ENCODE data around the gene CEACAM19. TPM values are rescaled to one million over a fixed set of nuclear protein-coding genes. Genes with fewer than 3 reads are reported as not detected.
"Not testable (repeated sequence)": the region's sequence is repeated elsewhere in the genome, so short reads cannot be mapped to it uniquely, and the experiment has no call there.

The CEACAM19 gene, protein sequence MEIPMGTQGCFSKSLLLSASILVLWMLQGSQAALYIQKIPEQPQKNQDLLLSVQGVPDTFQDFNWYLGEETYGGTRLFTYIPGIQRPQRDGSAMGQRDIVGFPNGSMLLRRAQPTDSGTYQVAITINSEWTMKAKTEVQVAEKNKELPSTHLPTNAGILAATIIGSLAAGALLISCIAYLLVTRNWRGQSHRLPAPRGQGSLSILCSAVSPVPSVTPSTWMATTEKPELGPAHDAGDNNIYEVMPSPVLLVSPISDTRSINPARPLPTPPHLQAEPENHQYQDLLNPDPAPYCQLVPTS
- 2.6 TPM for total RNA-seq

GRCh38 chr19:44671400-44671799 lies at the start of gene CEACAM19:
TSS of gene CEACAM19 (plus strand) at chr19:44671482. CDS start at chr19:44671932, 450 bp downstream.
- Histone ChIP-seq H3K4me1 (ENCODE audit: control insufficient read depth in 3 of 3, insufficient read depth in 3 of 3, low read length in 3 of 3) (no peaks in the 10 kb centered on the region), H3K4me3 (ENCODE audit: low read length in 3 of 3) (no peak within 1 kb of the TSS), H3K27me3 (ENCODE audit: control insufficient read depth in 3 of 3, insufficient read depth in 3 of 3, low read length in 3 of 3) (no peaks in the 10 kb centered on the region), H3K9me3 (ENCODE audit: control insufficient read depth in 3 of 3, low read length in 3 of 3) (no peaks in the 10 kb centered on the region), H3K9ac (ENCODE audit: low read depth in 1 of 3, low read length in 3 of 3) (no peak within 1 kb of the TSS), H3K36me3 (ENCODE audit: control insufficient read depth in 3 of 3, insufficient read depth in 3 of 3, low read length in 3 of 3) (peaks cover 5 to 20% (median 7%) of the 10 kb centered on the region in 3 donors), H3K27ac (ENCODE audit: low read depth, low read length) (no peak within 1 kb of the TSS)

DNA sequence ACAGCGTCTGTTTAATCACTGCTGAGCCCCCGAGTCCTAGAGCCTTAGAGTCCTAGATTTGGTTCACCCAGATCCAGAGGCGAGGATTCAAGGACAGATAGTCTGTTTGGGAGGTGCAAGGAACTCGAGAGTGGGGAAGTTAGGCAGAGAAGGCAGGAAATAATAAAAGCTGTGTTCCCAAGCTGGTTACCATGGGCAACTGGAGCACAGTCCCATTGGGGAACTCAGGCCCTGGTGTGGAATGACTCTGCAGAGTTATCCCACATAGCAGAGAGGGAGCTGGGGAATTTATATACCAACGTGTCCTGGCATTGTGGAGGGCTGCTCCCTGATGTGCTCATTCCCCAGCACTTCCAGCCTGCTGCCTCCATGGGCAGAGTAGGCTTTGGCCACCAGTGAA lies 48.2 kb upstream of the CEACAM19 start:
- Histone ChIP-seq H3K9ac (ENCODE audit: low read depth in 1 of 3, low read length in 3 of 3) (no peak overlapping the region), H3K27ac (ENCODE audit: low read depth, low read length) (no peak overlapping the region), H3K4me1 (ENCODE audit: control insufficient read depth in 3 of 3, insufficient read depth in 3 of 3, low read length in 3 of 3) (peaks cover 3 to 17% (median 5%) of the 10 kb centered on the region in 3 donors), H3K4me3 (ENCODE audit: low read length in 3 of 3) (no peak overlapping the region), H3K36me3 (ENCODE audit: control insufficient read depth in 3 of 3, insufficient read depth in 3 of 3, low read length in 3 of 3) (no peaks in the 10 kb centered on the region), H3K27me3 (ENCODE audit: control insufficient read depth in 3 of 3, insufficient read depth in 3 of 3, low read length in 3 of 3) (peaks cover 0 to 3% (median 0%) of the 10 kb centered on the region in 3 donors), H3K9me3 (ENCODE audit: control insufficient read depth in 3 of 3, low read length in 3 of 3) (no peaks in the 10 kb centered on the region)

DNA sequence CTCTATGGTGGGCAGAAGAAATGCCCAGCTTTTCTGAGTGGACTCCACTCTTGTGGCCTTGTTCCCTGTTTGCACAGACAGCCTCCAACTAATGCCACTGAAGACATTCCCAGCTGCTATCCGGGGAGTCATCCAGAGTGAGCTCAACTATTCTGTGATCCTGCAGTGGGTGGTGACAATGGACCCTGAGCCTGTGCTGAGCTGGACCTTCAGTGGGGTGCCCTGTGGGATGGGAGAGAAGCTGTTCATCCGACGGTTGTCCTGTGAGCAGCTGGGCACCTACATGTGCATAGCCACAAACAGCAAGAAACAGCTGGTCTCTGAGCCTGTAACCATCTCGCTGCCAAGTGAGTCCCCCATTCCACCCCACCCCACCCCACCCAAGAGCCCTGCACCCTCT lies 47.7 kb upstream of the CEACAM19 start:
- Histone ChIP-seq H3K4me3 (ENCODE audit: low read length in 3 of 3) (no peak overlapping the region), H3K27ac (ENCODE audit: low read depth, low read length) (no peak overlapping the region), H3K9ac (ENCODE audit: low read depth in 1 of 3, low read length in 3 of 3) (no peak overlapping the region), H3K4me1 (ENCODE audit: control insufficient read depth in 3 of 3, insufficient read depth in 3 of 3, low read length in 3 of 3) (peaks cover 3 to 17% (median 5%) of the 10 kb centered on the region in 3 donors), H3K9me3 (ENCODE audit: control insufficient read depth in 3 of 3, low read length in 3 of 3) (no peaks in the 10 kb centered on the region), H3K27me3 (ENCODE audit: control insufficient read depth in 3 of 3, insufficient read depth in 3 of 3, low read length in 3 of 3) (peaks cover 0 to 3% (median 0%) of the 10 kb centered on the region in 3 donors), H3K36me3 (ENCODE audit: control insufficient read depth in 3 of 3, insufficient read depth in 3 of 3, low read length in 3 of 3) (no peaks in the 10 kb centered on the region)

GRCh38 chr19:44624840-44625354 lies 46.4 kb upstream of the CEACAM19 start:
- Histone ChIP-seq H3K4me1 (ENCODE audit: control insufficient read depth in 3 of 3, insufficient read depth in 3 of 3, low read length in 3 of 3) (peaks cover 3 to 17% (median 5%) of the 10 kb centered on the region in 3 donors), H3K9ac (ENCODE audit: low read depth in 1 of 3, low read length in 3 of 3) (no peak overlapping the region), H3K9me3 (ENCODE audit: control insufficient read depth in 3 of 3, low read length in 3 of 3) (no peaks in the 10 kb centered on the region), H3K27me3 (ENCODE audit: control insufficient read depth in 3 of 3, insufficient read depth in 3 of 3, low read length in 3 of 3) (peaks cover 0 to 3% (median 0%) of the 10 kb centered on the region in 3 donors), H3K4me3 (ENCODE audit: low read length in 3 of 3) (no peak overlapping the region), H3K36me3 (ENCODE audit: control insufficient read depth in 3 of 3, insufficient read depth in 3 of 3, low read length in 3 of 3) (peaks cover 0 to 4% (median 0%) of the 10 kb centered on the region in 3 donors), H3K27ac (ENCODE audit: low read depth, low read length) (no peak overlapping the region)

DNA sequence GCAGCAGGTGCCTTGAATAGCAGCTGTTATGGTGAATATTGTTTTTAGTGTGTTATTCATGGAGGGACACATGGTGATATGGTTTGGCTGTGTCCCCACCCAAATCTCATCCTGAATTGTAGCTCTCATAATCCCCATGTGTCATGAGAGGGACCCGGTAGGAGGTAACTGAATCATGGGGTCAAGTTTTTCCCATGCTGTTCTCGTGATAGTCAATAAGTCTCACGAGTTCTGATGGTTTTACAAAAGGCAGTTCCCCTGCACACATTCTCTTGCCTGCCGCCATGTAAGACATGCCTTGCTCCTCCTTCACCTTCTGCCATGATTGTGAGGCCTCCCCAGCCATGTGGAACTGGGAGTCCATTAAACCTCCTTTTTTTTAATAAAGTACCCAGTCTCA lies 45.6 kb upstream of the CEACAM19 start:
- not testable (repeated sequence) for H3K36me3 ChIP-seq (ENCODE audit: control insufficient read depth in 3 of 3, insufficient read depth in 3 of 3, low read length in 3 of 3); H3K4me3 ChIP-seq (ENCODE audit: low read length in 3 of 3); H3K27me3 ChIP-seq (ENCODE audit: control insufficient read depth in 3 of 3, insufficient read depth in 3 of 3, low read length in 3 of 3); H3K9ac ChIP-seq (ENCODE audit: low read depth in 1 of 3, low read length in 3 of 3); H3K27ac ChIP-seq (ENCODE audit: low read depth, low read length); H3K9me3 ChIP-seq (ENCODE audit: control insufficient read depth in 3 of 3, low read length in 3 of 3)
- H3K4me1 ChIP-seq (ENCODE audit: control insufficient read depth in 3 of 3, insufficient read depth in 3 of 3, low read length in 3 of 3): peaks cover 3 to 17% (median 5%) of the 10 kb centered on the region in 3 donors

GRCh38 chr19:44626048-44626624 lies 45.1 kb upstream of the CEACAM19 start:
- H3K9ac ChIP-seq (ENCODE audit: low read depth in 1 of 3, low read length in 3 of 3): no peak overlapping the region

GRCh38 chr19:44627631-44628030 lies 43.7 kb upstream of the CEACAM19 start:
- no peak overlapping the region for H3K9ac ChIP-seq (ENCODE audit: low read depth in 1 of 3, low read length in 3 of 3)
- peaks cover 0 to 4% (median 0%) of the 10 kb centered on the region in 3 donors for H3K36me3 ChIP-seq (ENCODE audit: control insufficient read depth in 3 of 3, insufficient read depth in 3 of 3, low read length in 3 of 3)
- H3K4me1 ChIP-seq (ENCODE audit: control insufficient read depth in 3 of 3, insufficient read depth in 3 of 3, low read length in 3 of 3): peaks cover 3 to 17% (median 5%) of the 10 kb centered on the region in 3 donors
- no peaks in the 10 kb centered on the region for H3K9me3 ChIP-seq (ENCODE audit: control insufficient read depth in 3 of 3, low read length in 3 of 3)
- H3K27me3 ChIP-seq (ENCODE audit: control insufficient read depth in 3 of 3, insufficient read depth in 3 of 3, low read length in 3 of 3): peaks cover 0 to 3% (median 0%) of the 10 kb centered on the region in 3 donors
- H3K27ac ChIP-seq (ENCODE audit: low read depth, low read length): no peak overlapping the region
- H3K4me3 ChIP-seq (ENCODE audit: low read length in 3 of 3): no peak overlapping the region

More at GRCh38 chr19:44626048-44626624, 45.1 kb upstream of the CEACAM19 start:
- H3K4me3 ChIP-seq (ENCODE audit: low read length in 3 of 3): no peak overlapping the region
- H3K27ac ChIP-seq (ENCODE audit: low read depth, low read length): no peak overlapping the region
- peaks cover 0 to 4% (median 0%) of the 10 kb centered on the region in 3 donors for H3K36me3 ChIP-seq (ENCODE audit: control insufficient read depth in 3 of 3, insufficient read depth in 3 of 3, low read length in 3 of 3)
- no peaks in the 10 kb centered on the region for H3K9me3 ChIP-seq (ENCODE audit: control insufficient read depth in 3 of 3, low read length in 3 of 3)
- peaks cover 0 to 3% (median 0%) of the 10 kb centered on the region in 3 donors for H3K27me3 ChIP-seq (ENCODE audit: control insufficient read depth in 3 of 3, insufficient read depth in 3 of 3, low read length in 3 of 3)
- H3K4me1 ChIP-seq (ENCODE audit: control insufficient read depth in 3 of 3, insufficient read depth in 3 of 3, low read length in 3 of 3): peaks cover 3 to 17% (median 5%) of the 10 kb centered on the region in 3 donors

DNA sequence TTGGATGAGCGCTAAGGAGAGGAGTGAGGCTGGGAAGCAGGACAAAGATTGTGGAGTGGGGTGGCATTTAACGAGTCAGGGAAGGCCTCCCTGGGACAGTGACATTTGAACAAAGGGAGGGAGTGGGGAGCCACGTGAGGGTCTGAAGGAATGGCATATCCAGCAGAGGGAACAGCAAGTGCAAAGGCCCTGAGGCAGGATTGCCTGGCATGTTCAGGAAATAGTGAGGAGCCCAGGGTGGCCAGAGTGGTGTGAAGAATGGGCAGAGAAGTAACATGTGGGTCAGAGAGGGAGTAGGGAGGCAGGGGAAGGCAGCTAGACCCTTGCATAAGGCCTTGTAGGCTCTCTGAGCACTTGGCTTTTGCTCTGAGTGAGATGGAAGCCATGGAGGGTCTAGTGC lies 42.5 kb upstream of the CEACAM19 start:
- Histone ChIP-seq H3K9me3 (ENCODE audit: control insufficient read depth in 3 of 3, low read length in 3 of 3) (no peaks in the 10 kb centered on the region), H3K36me3 (ENCODE audit: control insufficient read depth in 3 of 3, insufficient read depth in 3 of 3, low read length in 3 of 3) (peaks cover 0 to 4% (median 0%) of the 10 kb centered on the region in 3 donors), H3K9ac (ENCODE audit: low read depth in 1 of 3, low read length in 3 of 3) (no peak overlapping the region), H3K27ac (ENCODE audit: low read depth, low read length) (no peak overlapping the region), H3K4me1 (ENCODE audit: control insufficient read depth in 3 of 3, insufficient read depth in 3 of 3, low read length in 3 of 3) (peaks cover 3 to 17% (median 5%) of the 10 kb centered on the region in 3 donors), H3K27me3 (ENCODE audit: control insufficient read depth in 3 of 3, insufficient read depth in 3 of 3, low read length in 3 of 3) (no peaks in the 10 kb centered on the region), H3K4me3 (ENCODE audit: low read length in 3 of 3) (no peak overlapping the region)

DNA sequence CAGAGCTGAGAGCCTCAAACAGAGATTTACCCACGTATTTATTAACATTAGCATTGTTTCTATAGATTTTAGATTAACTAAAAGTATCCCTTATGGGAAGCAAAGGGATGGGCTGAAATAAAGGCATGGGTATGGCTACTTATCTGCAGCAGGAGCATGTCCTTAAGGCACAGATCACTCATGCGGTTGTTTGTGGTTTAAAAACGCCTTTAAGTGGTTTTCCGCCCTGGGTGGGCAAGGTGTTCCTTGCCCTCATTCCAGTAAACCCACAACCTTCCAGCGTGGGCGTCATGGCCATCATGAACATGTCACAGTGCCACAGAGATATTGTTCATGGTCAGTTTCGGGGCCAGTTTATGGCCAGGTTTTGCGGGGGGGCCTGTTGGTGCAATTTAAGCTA lies 39.7 kb upstream of the CEACAM19 start:
- not testable (repeated sequence) for H3K9me3 ChIP-seq (ENCODE audit: control insufficient read depth in 3 of 3, low read length in 3 of 3); H3K4me1 ChIP-seq (ENCODE audit: control insufficient read depth in 3 of 3, insufficient read depth in 3 of 3, low read length in 3 of 3)

GRCh38 chr19:44634058-44634457 lies 37.2 kb upstream of the CEACAM19 start:
- H3K4me1 ChIP-seq (ENCODE audit: control insufficient read depth in 3 of 3, insufficient read depth in 3 of 3, low read length in 3 of 3): peaks cover 0 to 11% (median 0%) of the 10 kb centered on the region in 3 donors
- H3K9ac ChIP-seq (ENCODE audit: low read depth in 1 of 3, low read length in 3 of 3); H3K9me3 ChIP-seq (ENCODE audit: control insufficient read depth in 3 of 3, low read length in 3 of 3); H3K27ac ChIP-seq (ENCODE audit: low read depth, low read length); H3K36me3 ChIP-seq (ENCODE audit: control insufficient read depth in 3 of 3, insufficient read depth in 3 of 3, low read length in 3 of 3); H3K27me3 ChIP-seq (ENCODE audit: control insufficient read depth in 3 of 3, insufficient read depth in 3 of 3, low read length in 3 of 3); H3K4me3 ChIP-seq (ENCODE audit: low read length in 3 of 3): not testable (repeated sequence)

More for the DNA sequence above, 39.7 kb upstream of the CEACAM19 start:
- not testable (repeated sequence) for H3K27me3 ChIP-seq (ENCODE audit: control insufficient read depth in 3 of 3, insufficient read depth in 3 of 3, low read length in 3 of 3); H3K9ac ChIP-seq (ENCODE audit: low read depth in 1 of 3, low read length in 3 of 3); H3K36me3 ChIP-seq (ENCODE audit: control insufficient read depth in 3 of 3, insufficient read depth in 3 of 3, low read length in 3 of 3); H3K27ac ChIP-seq (ENCODE audit: low read depth, low read length); H3K4me3 ChIP-seq (ENCODE audit: low read length in 3 of 3)
